Endothelial cell of umbilical vein (primary cell): ENCODE data around the gene PSMA6.

Experiments
- EZH2 ChIP-seq: IDR thresholded peaks from 2 replicates; pipeline ENCODE4 v1.6.1; 2012; ENCODE audit warnings: borderline replicate concordance, low read depth, mild to moderate bottlenecking, moderate library complexity, low read length, inconsistent platforms; ENCODE audit not compliant: severe bottlenecking
- POLR2A ChIP-seq: IDR thresholded peaks from 2 replicates; pipeline ENCODE4 v1.6.1; 2012; ENCODE audit warnings: low read depth, mild to moderate bottlenecking, control low read depth, low read length
- POLR2AphosphoS5 ChIP-seq: IDR thresholded peaks from 2 replicates; pipeline ENCODE4 v1.6.1; 2012; ENCODE audit warnings: low read depth, mild to moderate bottlenecking, control low read depth, low read length, moderate library complexity; ENCODE audit not compliant: insufficient read depth
- TF ChIP-seq, protein P1 (sequence below), 2 donors: IDR thresholded peaks; 1 replicate in 1 of 2; 2 replicates in 1 of 2; pipeline ENCODE4 v1.5.1; 2011; ENCODE audit warnings: low read length in 2 of 2, mild to moderate bottlenecking in 2 of 2, moderate library complexity in 2 of 2, control low read depth in 1 of 2, inconsistent platforms in 1 of 2, low read depth in 1 of 2; ENCODE audit not compliant: insufficient read depth in 1 of 2; ENCODE audit errors: extremely low read depth in 1 of 2
- TF ChIP-seq, protein P2 (sequence below): IDR thresholded peaks from 2 replicates; pipeline ENCODE4 v1.6.1; 2011; ENCODE audit not compliant: insufficient read depth, insufficient read length

DNA sequence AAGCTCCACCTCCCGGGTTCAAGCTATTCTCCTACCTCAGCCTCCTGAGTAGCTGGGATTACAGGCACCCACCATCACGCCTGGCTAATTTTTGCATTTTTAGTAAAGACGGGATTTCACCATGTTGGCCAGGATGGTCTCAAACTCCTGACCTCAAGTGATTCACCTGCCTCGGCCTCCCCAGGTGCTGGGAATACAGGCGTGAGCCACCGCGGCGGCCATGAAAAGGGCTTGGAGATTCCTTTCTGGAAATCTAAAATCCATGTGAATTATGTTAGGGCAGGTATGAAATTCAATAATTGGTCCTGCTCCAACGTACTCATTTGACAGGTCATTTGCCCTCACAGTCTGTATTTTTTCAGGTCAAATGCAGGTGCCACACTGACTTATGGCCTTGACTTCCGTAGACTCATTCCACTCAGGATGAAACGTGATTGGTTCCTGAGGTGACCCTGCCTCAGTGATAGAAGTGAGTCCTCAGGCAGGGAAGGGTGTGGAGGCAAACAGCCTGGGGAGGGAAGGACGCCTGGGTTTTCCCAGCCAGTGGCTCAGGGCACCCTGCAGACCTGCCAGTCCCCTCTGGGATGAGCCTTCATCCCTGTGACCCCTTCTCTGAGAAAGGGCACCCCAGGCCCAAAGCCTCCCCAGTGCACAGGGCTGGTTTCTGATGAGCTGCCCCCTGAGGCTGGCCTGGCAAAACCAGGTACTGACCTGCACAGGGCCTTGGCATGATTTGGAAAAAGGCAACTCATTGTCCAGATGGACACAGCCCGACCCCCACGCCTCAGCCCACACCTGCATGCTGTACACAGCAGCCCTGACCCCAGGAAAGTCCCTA, 48.7 kb downstream of the PSMA6 start:
- TF ChIP-seq, protein P1, sequence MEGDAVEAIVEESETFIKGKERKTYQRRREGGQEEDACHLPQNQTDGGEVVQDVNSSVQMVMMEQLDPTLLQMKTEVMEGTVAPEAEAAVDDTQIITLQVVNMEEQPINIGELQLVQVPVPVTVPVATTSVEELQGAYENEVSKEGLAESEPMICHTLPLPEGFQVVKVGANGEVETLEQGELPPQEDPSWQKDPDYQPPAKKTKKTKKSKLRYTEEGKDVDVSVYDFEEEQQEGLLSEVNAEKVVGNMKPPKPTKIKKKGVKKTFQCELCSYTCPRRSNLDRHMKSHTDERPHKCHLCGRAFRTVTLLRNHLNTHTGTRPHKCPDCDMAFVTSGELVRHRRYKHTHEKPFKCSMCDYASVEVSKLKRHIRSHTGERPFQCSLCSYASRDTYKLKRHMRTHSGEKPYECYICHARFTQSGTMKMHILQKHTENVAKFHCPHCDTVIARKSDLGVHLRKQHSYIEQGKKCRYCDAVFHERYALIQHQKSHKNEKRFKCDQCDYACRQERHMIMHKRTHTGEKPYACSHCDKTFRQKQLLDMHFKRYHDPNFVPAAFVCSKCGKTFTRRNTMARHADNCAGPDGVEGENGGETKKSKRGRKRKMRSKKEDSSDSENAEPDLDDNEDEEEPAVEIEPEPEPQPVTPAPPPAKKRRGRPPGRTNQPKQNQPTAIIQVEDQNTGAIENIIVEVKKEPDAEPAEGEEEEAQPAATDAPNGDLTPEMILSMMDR (IDR thresholded peaks at IDR 0.05; ENCODE audit: extremely low read depth in 1 of 2, insufficient read depth in 1 of 2, low read depth in 1 of 2, low read length in 2 of 2): no peak
- TF ChIP-seq POLR2A: no peak
- TF ChIP-seq POLR2AphosphoS5: no peak
- TF ChIP-seq, protein P2, sequence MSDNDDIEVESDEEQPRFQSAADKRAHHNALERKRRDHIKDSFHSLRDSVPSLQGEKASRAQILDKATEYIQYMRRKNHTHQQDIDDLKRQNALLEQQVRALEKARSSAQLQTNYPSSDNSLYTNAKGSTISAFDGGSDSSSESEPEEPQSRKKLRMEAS: no peak
- no peak for TF ChIP-seq EZH2
